IMR-90 (cell line): ENCODE measurements around the gene EPHA6. TPM values are rescaled to one million over a fixed set of nuclear protein-coding genes. Genes with fewer than 3 reads are reported as not detected.

Experiments
- ATAC-seq: fragments of 200-7000 bp; cut with Tn5 transposase; 2 replicates; pipeline ENCODE4 v1.9.1; 2020; ENCODE audit warnings: low read depth, mild to moderate bottlenecking, moderate library complexity
- BruUV-seq: library from RNA; stranded (reverse); fragments of 400-500 nt; replicated peaks from 2 replicates; lab custom pipeline; 2021; lab: Mats Ljungman, UMichigan
- CTCF ChIA-PET: fragments of 300-600 bp; formaldehyde crosslinking; extraction: SDS; loops from one replicate; lab custom pipeline; 2021; ENCODE audit warnings: antibody characterized with exemption; lab: Yijun Ruan, JAX
- POLR2A ChIA-PET: fragments of 300-600 bp; sonication (Branson Sonifier 250); formaldehyde crosslinking; loops from one replicate; lab custom pipeline; 2022; ENCODE audit warnings: antibody characterized with exemption; ENCODE audit not compliant: unreplicated experiment; lab: Charles Lee
- DNase-seq: peaks from one replicate; pipeline ENCODE4 v3.0.0; 2013
- H2AFZ ChIP-seq: replicated peaks from 2 replicates; pipeline ENCODE3; 2013; ENCODE audit warnings: low read length, mild to moderate bottlenecking; ENCODE audit not compliant: poor library complexity
- H2AK5ac ChIP-seq: 2 replicates; pipeline ENCODE4 v1.6.1; 2013; ENCODE audit warnings: low read depth, low read length, inconsistent platforms
- H2AK9ac ChIP-seq: replicated peaks from 2 replicates; pipeline ENCODE3; 2013; ENCODE audit warnings: mild to moderate bottlenecking, low read depth, low read length, moderate library complexity; ENCODE audit not compliant: poor library complexity
- H2BK120ac ChIP-seq: 2 replicates; pipeline ENCODE4 v1.6.1; 2013; ENCODE audit warnings: low read depth, low read length, inconsistent platforms
- H2BK15ac ChIP-seq: 3 replicates; pipeline ENCODE4 v1.6.1; 2013; ENCODE audit warnings: low read depth, low read length, inconsistent platforms
- H2BK20ac ChIP-seq: 2 replicates; pipeline ENCODE4 v1.6.1; 2013; ENCODE audit warnings: low read depth, mild to moderate bottlenecking, inconsistent platforms, low read length, moderate library complexity
- H2BK5ac ChIP-seq: 2 replicates; pipeline ENCODE4 v1.6.1; 2013; ENCODE audit warnings: mild to moderate bottlenecking, low read depth, low read length, inconsistent platforms; ENCODE audit not compliant: poor library complexity, severe bottlenecking
- H3K14ac ChIP-seq: replicated peaks from 2 replicates; pipeline ENCODE4 v1.6.1; 2013; ENCODE audit warnings: low read depth, low read length, inconsistent platforms
- H3K18ac ChIP-seq: 2 replicates; pipeline ENCODE4 v1.6.1; 2013; ENCODE audit warnings: low read depth, low read length, control low read depth
- H3K23ac ChIP-seq: 2 replicates; pipeline ENCODE4 v1.6.1; 2013; ENCODE audit warnings: low read depth, low read length, inconsistent platforms
- H3K27ac ChIP-seq: 2 replicates; pipeline ENCODE4 v1.5.1; 2013; ENCODE audit warnings: mild to moderate bottlenecking, control low read depth, low read length; ENCODE audit not compliant: insufficient read depth
- H3K27me3 ChIP-seq: 2 replicates; pipeline ENCODE4 v1.6.1; 2013; ENCODE audit warnings: low read length; ENCODE audit not compliant: control insufficient read depth, insufficient read depth
- H3K36me3 ChIP-seq: 2 replicates; pipeline ENCODE4 v1.6.1; 2013; ENCODE audit warnings: low read length, mixed read lengths; ENCODE audit not compliant: control insufficient read depth, insufficient read depth
- H3K4ac ChIP-seq: 2 replicates; pipeline ENCODE4 v1.6.1; 2013; ENCODE audit warnings: low read depth, low read length, inconsistent platforms
- H3K4me1 ChIP-seq: 2 replicates; pipeline ENCODE4 v1.6.1; 2013; ENCODE audit warnings: low read length, mixed read lengths; ENCODE audit not compliant: control insufficient read depth, insufficient read depth
- H3K4me2 ChIP-seq: 2 replicates; pipeline ENCODE4 v1.6.1; 2013; ENCODE audit warnings: low read depth, mild to moderate bottlenecking, control low read depth, low read length, moderate library complexity
- H3K4me3 ChIP-seq: 2 replicates; pipeline ENCODE4 v1.5.1; 2013; ENCODE audit warnings: low read depth, mild to moderate bottlenecking, control low read depth, low read length, moderate library complexity; ENCODE audit not compliant: insufficient read depth
- H3K56ac ChIP-seq: 2 replicates; pipeline ENCODE4 v1.6.1; 2013; ENCODE audit warnings: low read length, inconsistent platforms; ENCODE audit not compliant: insufficient read depth; ENCODE audit errors: extremely low read depth
- H3K79me1 ChIP-seq, 2 experiments: 2 replicates each; pipeline ENCODE4 v1.6.1; 2013; ENCODE audit warnings: low read length in 2 of 2, inconsistent platforms in 1 of 2, low read depth in 1 of 2
- H3K9ac ChIP-seq: 2 replicates; pipeline ENCODE4 v1.6.1; 2013; ENCODE audit warnings: low read depth, low read length, control low read depth
- H3K9me1 ChIP-seq: 2 replicates; pipeline ENCODE4 v1.6.1; 2013; ENCODE audit warnings: low read length, inconsistent platforms; ENCODE audit not compliant: insufficient read depth
- H3K9me3 ChIP-seq: 2 replicates; pipeline ENCODE4 v1.6.1; 2013; ENCODE audit warnings: low read length; ENCODE audit not compliant: control insufficient read depth, insufficient read depth
- H4K20me1 ChIP-seq: 2 replicates; pipeline ENCODE4 v1.6.1; 2013; ENCODE audit warnings: low read length, inconsistent platforms; ENCODE audit not compliant: insufficient read depth
- H4K5ac ChIP-seq: 2 replicates; pipeline ENCODE4 v1.6.1; 2013; ENCODE audit warnings: mild to moderate bottlenecking, low read depth, low read length, control low read depth
- H4K8ac ChIP-seq, 2 experiments: 2 replicates each; pipeline ENCODE4 v1.6.1; 2013; ENCODE audit warnings: low read depth in 2 of 2, low read length in 2 of 2, control low read depth in 1 of 2, inconsistent platforms in 1 of 2
- H4K91ac ChIP-seq: 2 replicates; pipeline ENCODE4 v1.6.1; 2013; ENCODE audit warnings: low read depth, low read length, inconsistent platforms; ENCODE audit not compliant: insufficient read depth
- SMC3 ChIP-seq: fragments of 150-350 bp; IDR thresholded peaks from 2 replicates; pipeline ENCODE4 v1.6.1; 2016; ENCODE audit warnings: low read depth, mild to moderate bottlenecking, antibody characterized with exemption, low read length, moderate library complexity
- WGBS, 2 experiments: methylation state at CpG; one replicate each; pipeline versions ENCODE4 v1.1.5 to v1.1.7; 2013; ENCODE audit warnings: missing lambda C conversion rate in 2 of 2; ENCODE audit not compliant: insufficient read length in 1 of 2; ENCODE audit errors: extremely low coverage in 2 of 2; 5-methylcytosine and 5-hydroxymethylcytosine counted together
- dilution Hi-C: fragments of 300-500 bp; cut with HindIII; formaldehyde crosslinking; loops from one replicate; pipeline ENCODE4 v1.14.3; 2018; ENCODE audit warnings: low sequenced_read_pairs; ENCODE audit not compliant: unreplicated experiment
- in situ Hi-C: fragments of 300-500 bp; cut with MboI; formaldehyde crosslinking; loops from 3 replicates; pipeline ENCODE4 v1.14.3; 2019; ENCODE audit warnings: low sequenced_read_pairs, inconsistent platforms, mixed read lengths
- intact Hi-C: fragments of 100-400 bp; cut with micrococcal nuclease; formaldehyde crosslinking; loops from 2 replicates; pipeline ENCODE4 v1.10.0; 2022
- polyA plus RNA-seq, 3 experiments: library from polyadenylated mRNA; depleted of rRNA; stranded (reverse); fragments of >200 nt; gene quantifications; 2 replicates each; pipeline ENCODE4 v1.2.3, GENCODE V29; 2012; ENCODE audit warnings: low replicate concordance in 1 of 3
- total RNA-seq: library from RNA; depleted of rRNA; stranded (reverse); fragments of >200 nt; gene quantifications from 2 replicates; pipeline ENCODE4 v1.2.3, GENCODE V29; 2012

Gene EPHA6
- total and polyA plus RNA-seq, 2 of the 4 experiments (the other 2 are of a cell fraction), result not detected

- no peak overlapping the region for H2BK20ac ChIP-seq
- H3K9me3 ChIP-seq, result peaks cover 2% of the 10 kb centered on the region; the same call in 1 of the 2 replicates
- WGBS, 2 experiments, result no CpG with 5 or more reads among the region's 2 CpGs
- H3K79me1 ChIP-seq, result no peaks in the 10 kb centered on the region
- no peak overlapping the region for H3K56ac ChIP-seq
- no peak overlapping the region for H3K4me2 ChIP-seq
- H4K8ac ChIP-seq, result no peak overlapping the region
- ATAC-seq (no peak), DNase-seq (no peak)
- H3K4me1 ChIP-seq, result no peaks in the 10 kb centered on the region
- POLR2A ChIA-PET, result no interaction called here
- no peak overlapping the region for H4K5ac ChIP-seq
- no peak overlapping the region for H3K18ac ChIP-seq
- H3K4me3 ChIP-seq, result no peak overlapping the region
- no peak overlapping the region for H2BK5ac ChIP-seq
- no peak overlapping the region for H2AK5ac ChIP-seq
- H3K9ac ChIP-seq, result no peak overlapping the region
- no peak overlapping the region for H2AK9ac ChIP-seq
- no peak overlapping the region for H2BK15ac ChIP-seq
- no peak for TF ChIP-seq SMC3
- intact Hi-C loops, result no loop called here
- H4K91ac ChIP-seq, result no peak overlapping the region
- H3K36me3 ChIP-seq, result no peaks in the 10 kb centered on the region
- H3K23ac ChIP-seq, result no peak overlapping the region
- H3K4ac ChIP-seq, result no peak overlapping the region
- no TSS peak for BruUV-seq
- H2AFZ ChIP-seq, result no peak overlapping the region
- no peak overlapping the region for H3K27ac ChIP-seq
- in situ Hi-C loops, result no loop called here
- no peak overlapping the region for H2BK120ac ChIP-seq
- H3K9me1 ChIP-seq, result no peaks in the 10 kb centered on the region
- no peaks in the 10 kb centered on the region for H3K27me3 ChIP-seq
- dilution Hi-C loops, result no loop called here
- H3K14ac ChIP-seq, result no peak overlapping the region
- no peaks in the 10 kb centered on the region for H4K20me1 ChIP-seq
- CTCF ChIA-PET, result no interaction called here
Observed at GRCh38 chr3:97148931-97149330, 334.5 kb downstream of the EPHA6 start.
